GM21526 (cell line): ENCODE results near the gene INTS11.
"Not testable (repeated sequence)": the region's sequence is repeated elsewhere in the genome, so short reads cannot be mapped to it uniquely, and the experiment has no call there.

Experiments
- ATAC-seq: cut with Tn5 transposase; IDR thresholded peaks from one replicate; pipeline ENCODE4 v1.9.1; 2021; ENCODE audit warnings: moderate library complexity; ENCODE audit not compliant: unreplicated experiment, low FRiP score

The INTS11 gene

DNA sequence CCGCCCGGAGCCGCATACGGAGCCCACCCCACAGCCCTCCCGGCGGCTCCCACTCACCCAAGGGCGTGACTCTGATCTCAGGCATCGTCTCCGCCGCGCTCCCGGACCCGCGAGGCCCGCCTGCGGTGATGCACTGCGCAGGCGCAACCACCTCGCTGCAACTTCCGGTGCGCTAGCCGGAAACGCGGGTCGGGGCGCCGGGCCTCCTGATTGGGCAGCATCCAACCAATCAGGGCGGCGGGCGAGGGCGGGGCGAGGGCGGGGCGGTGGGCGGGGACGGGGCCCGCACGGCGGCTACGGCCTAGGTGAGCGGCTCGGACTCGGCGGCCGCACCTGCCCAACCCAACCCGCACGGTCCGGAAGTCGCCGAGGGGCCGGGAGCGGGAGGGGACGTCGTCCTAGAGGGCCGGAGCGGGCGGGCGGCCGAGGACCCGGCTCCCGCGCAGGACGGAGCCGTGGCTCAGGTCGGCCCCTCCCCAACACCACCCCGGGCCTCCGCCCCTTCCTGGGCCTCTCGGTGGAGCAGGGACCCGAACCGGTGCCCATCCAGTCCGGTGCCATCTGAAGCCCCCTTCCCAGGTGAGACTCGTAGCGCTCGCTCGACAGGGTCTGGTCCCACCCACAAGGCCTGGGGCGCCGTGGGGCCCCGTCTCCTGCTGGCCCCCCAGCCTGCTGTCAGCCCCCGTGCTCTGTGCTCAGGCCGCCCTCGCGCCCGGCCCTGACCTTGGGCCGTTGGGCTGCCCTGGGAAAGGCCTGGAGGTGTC is at the start of gene INTS11, which contains the start of gene CPTP:
Gene INTS11 (minus strand): TSS at position 137 of the 764 bp plus-strand sequence. CDS start 52 bp downstream, at position 85.
Gene CPTP (plus strand): TSS at position 279 of the 764 bp plus-strand sequence. CDS start 2,109 bp downstream, outside the sequence.
- ATAC-seq, result peak; percentile 49

GRCh38 chr1:1373815-1374588 is 49.5 kb upstream of the INTS11 start:
- no peak for ATAC-seq

GRCh38 chr1:1373051-1373814 is 48.8 kb upstream of the INTS11 start:
- no peak for ATAC-seq

DNA sequence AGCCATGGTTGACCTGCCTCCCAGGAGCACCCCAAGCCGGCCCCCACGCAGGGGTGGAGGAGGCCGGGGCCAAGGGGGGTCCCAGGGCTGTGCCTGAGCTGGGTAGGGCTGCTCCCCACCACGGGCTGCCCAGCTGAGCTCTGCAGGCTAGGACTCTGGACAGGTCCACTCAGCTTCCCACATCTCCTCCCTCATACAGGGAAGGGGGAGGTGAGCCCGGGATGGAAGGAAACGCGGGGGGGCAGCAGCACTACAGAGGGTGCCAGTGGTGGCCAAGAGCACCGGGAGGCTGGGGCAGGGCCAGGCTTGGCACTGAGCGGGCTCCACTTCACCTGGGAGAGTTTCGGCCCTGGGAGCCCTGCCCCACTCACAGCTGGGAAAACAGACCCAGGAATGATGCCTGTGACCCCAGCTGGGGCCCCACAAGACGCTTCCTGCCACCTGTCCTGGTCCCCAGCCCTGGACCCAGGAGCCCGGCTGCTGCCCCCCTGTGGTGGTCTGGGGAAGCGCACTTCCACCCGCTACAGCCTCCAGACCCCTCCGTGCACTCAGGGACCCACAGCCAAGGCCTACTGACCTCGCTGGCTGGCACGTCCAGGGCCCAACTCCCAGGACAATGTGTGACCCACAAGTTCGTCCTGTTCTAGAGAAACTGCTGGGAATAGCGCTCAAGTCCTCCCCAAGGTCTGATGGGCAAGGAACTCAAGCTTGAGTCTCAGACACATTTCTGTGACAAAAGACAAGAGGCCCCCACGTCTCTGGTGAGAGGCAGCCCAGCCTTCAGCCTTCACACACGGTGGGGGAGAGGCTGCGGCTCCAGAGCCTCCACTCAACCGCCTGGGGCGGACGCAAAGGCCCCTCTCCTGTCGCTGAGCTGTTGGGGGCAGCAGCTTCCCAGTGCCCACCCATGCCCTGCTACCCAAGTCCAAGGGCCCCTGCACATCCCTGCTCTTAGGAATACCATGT is 47.6 kb upstream of the INTS11 start:
- no peak for ATAC-seq

DNA sequence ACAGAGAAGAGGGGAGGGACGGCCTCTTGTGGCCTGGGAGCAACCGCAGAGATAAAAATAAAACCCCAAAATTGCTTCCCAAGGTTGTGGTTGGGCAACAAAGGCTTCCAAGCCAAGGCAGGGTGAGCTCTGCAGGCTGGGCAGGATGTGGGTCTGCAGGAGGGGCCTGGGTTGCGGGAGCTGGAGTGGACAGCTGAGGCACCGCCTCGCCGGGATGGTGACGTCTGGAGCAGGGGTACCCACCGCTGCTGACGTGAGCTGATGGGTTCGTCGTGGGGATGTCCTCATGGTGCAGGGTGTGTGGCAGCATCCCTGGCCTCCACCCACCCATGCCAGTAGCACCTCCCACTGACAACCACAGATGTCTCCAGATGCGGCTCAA is 46.9 kb upstream of the INTS11 start:
- ATAC-seq, result no peak

GRCh38 chr1:1370771-1371300 is 46.4 kb upstream of the INTS11 start:
- no peak for ATAC-seq

DNA sequence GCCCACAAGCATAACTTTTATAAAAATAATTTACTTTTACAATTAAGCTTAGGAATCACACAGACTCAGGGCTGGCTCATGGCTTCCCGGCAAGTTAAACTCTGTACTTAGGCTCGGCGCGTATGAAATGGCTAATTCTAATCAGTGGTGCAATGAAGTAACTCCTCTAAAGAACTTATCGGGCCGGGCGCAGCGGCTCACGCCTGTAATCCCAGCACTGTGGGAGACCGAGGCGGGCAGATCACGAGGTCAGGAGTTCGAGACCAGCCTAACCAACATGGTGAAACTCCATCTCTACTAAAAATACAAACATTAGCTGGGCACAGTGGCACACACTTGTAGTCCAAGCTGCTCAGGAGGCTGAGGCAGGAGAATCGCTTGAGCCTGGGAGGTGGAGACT is 45.6 kb upstream of the INTS11 start:
- ATAC-seq, result not testable (repeated sequence)

- no peak for ATAC-seq
Observed at GRCh38 chr1:1367315-1367714, 42.9 kb upstream of the INTS11 start.

DNA sequence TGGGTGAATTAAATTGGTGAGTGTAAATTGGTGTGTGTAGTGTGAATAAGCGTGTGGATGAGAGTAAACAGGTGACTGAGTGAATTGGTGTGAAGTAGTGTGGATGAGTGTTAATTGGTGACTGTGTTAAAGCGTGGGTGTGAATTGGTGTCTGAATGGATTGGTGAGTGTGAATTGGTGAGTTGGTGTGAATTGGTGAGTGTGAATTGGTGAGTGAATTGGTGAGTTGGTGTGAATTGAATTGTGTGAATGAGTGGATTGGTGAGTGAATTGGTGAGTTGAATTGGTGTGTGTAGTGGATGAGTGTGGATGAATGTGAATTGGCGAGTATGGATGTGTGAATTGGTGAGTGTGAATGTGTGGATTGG is 42.2 kb upstream of the INTS11 start:
- no peak for ATAC-seq

GRCh38 chr1:1365875-1366698 is 41.6 kb upstream of the INTS11 start:
- ATAC-seq, result no peak

GRCh38 chr1:1364266-1364665 is 39.8 kb upstream of the INTS11 start:
- ATAC-seq, result no peak

DNA sequence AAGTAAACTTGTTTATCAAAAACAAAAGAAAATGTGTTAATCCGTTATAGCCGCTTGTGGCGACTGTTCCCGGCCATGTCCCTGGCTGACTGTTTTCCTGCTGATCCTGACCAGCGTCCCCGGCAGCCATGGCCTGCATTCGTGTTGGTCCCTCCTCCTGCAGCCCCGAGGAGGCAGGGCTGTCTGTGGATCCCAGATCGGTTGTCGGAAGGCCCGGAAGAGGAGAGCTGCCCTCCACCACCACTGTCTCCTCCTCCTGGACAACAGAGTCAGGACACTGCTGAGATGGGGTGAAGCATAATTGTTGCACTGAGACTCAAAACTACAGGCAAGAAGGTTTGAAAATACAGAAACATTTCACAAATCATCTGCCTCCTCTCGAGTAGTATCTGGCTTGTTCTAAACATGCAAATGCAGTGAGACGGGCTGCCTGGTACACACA is 37.5 kb upstream of the INTS11 start:
- ATAC-seq, result no peak

DNA sequence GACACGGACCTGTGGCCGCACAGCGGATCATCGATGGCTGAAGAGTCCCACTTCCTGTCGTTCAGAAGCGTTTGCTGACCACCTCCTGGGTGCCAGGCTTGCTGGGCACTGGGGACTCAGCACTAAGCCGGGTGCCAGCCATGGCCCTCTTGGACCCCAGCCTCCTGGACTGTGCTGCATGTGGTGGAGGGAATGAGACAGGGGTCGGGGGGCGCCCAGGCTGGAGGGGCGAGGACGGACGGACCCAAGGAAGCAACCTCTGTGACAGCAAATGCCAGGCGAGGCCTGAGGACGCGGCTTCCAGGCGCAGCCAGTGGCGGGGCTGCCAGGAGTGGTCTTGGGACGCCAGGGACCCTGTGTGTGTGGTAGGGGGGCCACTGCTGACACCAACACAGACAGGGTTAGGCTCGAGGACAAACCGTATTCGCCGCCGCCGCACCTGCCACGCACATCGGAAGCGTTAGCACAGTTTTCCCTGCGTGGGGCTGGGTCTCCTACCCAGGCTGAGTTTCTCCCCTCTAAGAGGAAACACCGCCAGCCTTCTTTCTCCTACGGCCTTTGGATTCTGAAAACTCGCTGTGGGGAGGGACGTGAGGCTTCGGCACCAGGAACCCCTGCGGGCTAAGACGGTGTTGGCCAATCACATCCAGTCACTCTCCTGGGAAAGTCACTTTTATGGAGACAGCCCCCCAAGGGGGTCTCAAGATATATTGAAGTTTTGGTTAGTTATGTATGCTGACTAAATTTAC is 36.9 kb upstream of the INTS11 start:
- no peak for ATAC-seq

GRCh38 chr1:1360506-1361169 is 36.2 kb upstream of the INTS11 start:
- no peak for ATAC-seq

- no peak for ATAC-seq
Observed at GRCh38 chr1:1359664-1360468, 35.4 kb upstream of the INTS11 start.

DNA sequence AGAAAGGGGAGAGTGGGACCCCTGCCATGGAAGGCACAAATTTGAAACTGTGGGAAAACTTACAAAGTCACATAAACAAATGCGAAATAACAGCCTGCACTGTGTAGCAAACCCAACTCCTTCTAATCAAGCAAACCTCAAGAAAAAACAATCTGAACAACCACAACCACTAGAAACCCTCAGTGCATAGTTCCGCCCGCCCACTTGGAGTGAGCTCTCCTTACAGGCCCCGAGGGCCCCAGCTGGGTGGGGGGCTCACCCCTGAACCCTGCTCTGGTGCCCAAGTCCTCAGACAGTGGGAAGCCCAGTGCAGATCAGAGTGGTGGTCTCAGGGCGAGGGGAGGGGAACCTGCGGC is 34.8 kb upstream of the INTS11 start:
- no peak for ATAC-seq
